ENCODE measurements around the gene BFSP2.

DNA sequence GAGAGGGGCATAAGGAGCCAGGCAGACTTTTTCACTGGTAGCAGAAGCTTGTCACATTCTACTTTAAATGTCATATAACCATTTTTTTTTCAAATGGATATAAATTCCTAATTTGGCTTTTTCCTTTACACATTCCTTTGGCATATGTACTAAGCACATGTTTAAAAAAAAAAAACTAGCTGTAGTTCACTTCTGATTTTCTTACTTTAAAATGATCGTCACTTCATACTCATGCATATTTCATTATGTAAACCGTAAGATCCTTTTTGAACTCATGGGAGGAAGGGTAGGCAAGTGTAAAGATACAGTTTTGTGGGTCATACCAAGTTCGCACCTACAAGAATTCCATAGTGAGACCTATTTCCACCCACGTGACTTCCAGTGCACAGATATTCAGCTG lies 45.1 kb upstream of the BFSP2 start:
- TF ChIP-seq, protein P1, sequence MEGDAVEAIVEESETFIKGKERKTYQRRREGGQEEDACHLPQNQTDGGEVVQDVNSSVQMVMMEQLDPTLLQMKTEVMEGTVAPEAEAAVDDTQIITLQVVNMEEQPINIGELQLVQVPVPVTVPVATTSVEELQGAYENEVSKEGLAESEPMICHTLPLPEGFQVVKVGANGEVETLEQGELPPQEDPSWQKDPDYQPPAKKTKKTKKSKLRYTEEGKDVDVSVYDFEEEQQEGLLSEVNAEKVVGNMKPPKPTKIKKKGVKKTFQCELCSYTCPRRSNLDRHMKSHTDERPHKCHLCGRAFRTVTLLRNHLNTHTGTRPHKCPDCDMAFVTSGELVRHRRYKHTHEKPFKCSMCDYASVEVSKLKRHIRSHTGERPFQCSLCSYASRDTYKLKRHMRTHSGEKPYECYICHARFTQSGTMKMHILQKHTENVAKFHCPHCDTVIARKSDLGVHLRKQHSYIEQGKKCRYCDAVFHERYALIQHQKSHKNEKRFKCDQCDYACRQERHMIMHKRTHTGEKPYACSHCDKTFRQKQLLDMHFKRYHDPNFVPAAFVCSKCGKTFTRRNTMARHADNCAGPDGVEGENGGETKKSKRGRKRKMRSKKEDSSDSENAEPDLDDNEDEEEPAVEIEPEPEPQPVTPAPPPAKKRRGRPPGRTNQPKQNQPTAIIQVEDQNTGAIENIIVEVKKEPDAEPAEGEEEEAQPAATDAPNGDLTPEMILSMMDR (IDR thresholded peaks at IDR 0.05; ENCODE audit: low read depth, low read length) = no peak
- no peak for TF ChIP-seq EZH2phosphoT487 (IDR thresholded peaks at IDR 0.05; ENCODE audit: low read depth)

All from OCI-LY3 (cell line).